ENCODE measurements around the gene PRM1.
"Not testable (repeated sequence)": the region's sequence is repeated elsewhere in the genome, so short reads cannot be mapped to it uniquely, and the experiment has no call there.

Gene PRM1

GRCh38 chr16:11296706-11297491, 15.8 kb upstream of the PRM1 start:
- no peak for DNase-seq

- no peak for DNase-seq
Measured at GRCh38 chr16:11296351-11296705, 15.2 kb upstream of the PRM1 start.

- DNase-seq: no peak
Measured at GRCh38 chr16:11295672-11296071, 14.5 kb upstream of the PRM1 start.

- no peak for DNase-seq
Measured at GRCh38 chr16:11292076-11292748, 11.1 kb upstream of the PRM1 start.

GRCh38 chr16:11291091-11291703, 10.1 kb upstream of the PRM1 start:
- no peak for DNase-seq

- no peak for DNase-seq
Measured at GRCh38 chr16:11290102-11290893, 9.2 kb upstream of the PRM1 start.

- not testable (repeated sequence) for DNase-seq
Measured at GRCh38 chr16:11289696-11290095, 8.6 kb upstream of the PRM1 start.

- DNase-seq: no peak
Measured at GRCh38 chr16:11289202-11289601, 8.1 kb upstream of the PRM1 start.

GRCh38 chr16:11285842-11286241, 4.7 kb upstream of the PRM1 start:
- no peak for DNase-seq

- peak; percentile 51 for DNase-seq
Measured at GRCh38 chr16:11283820-11284248, 2.7 kb upstream of the PRM1 start.

- peak; percentile 70 for DNase-seq
Measured at GRCh38 chr16:11278681-11279628, 2.2 kb downstream of the PRM1 start.

- DNase-seq: no peak
Measured at GRCh38 chr16:11277607-11278337, 3.4 kb downstream of the PRM1 start.

GRCh38 chr16:11276896-11277593, 4.1 kb downstream of the PRM1 start:
- DNase-seq: peak; percentile 36

GRCh38 chr16:11276143-11276895, 4.8 kb downstream of the PRM1 start, which contains the start of gene PRM2:
TSS of gene PRM2 (minus strand) at chr16:11276480. CDS start at chr16:11276370, 110 bp downstream.
- DNase-seq: no peak

GRCh38 chr16:11274964-11275363, 6.2 kb downstream of the PRM1 start:
- no peak for DNase-seq

- no peak for DNase-seq
Measured at GRCh38 chr16:11273721-11274324, 7.3 kb downstream of the PRM1 start.

- no peak for DNase-seq
Measured at GRCh38 chr16:11272921-11273720, 8.0 kb downstream of the PRM1 start, which contains the start of gene PRM3. TSS of gene PRM3 (minus strand) at chr16:11273629. CDS start at chr16:11273595, 34 bp downstream.

GRCh38 chr16:11272484-11272883, 8.6 kb downstream of the PRM1 start:
- no peak for DNase-seq
